Adrenal gland (tissue), 5 donors: ENCODE data around the gene CASP9.
"Not testable (repeated sequence)": the region's sequence is repeated elsewhere in the genome, so short reads cannot be mapped to it uniquely, and the experiment has no call there.

Experiments used
- CTCF ChIP-seq, 6 experiments: fragments of 450-650 bp in 4 of 6; fragments of 200-600 bp in 2 of 6; sonication (generic) in 1 of 6; IDR thresholded peaks; 1 replicate in 5 of 6; 2 replicates in 1 of 6; pipeline versions ENCODE4 v1.5.1 to v1.8.0; 2016 to 2021; ENCODE audit warnings: antibody characterized with exemption in 6 of 6, mild to moderate bottlenecking in 2 of 6, moderate library complexity in 1 of 6
- POLR2A ChIP-seq, 2 donors: fragments of 450-650 bp; IDR thresholded peaks; one replicate each; pipeline ENCODE4 v1.6.1; 2017; ENCODE audit warnings: antibody characterized with exemption in 2 of 2, mild to moderate bottlenecking in 2 of 2, moderate library complexity in 1 of 2
- donor health status: DM: no; HTN: no; CAD: no.

GRCh38 chr1:15484443-15484842 is 39.6 kb downstream of the CASP9 start:
- TF ChIP-seq CTCF, POLR2A (IDR thresholded peaks at IDR 0.05): not testable (repeated sequence)
